HG03565 (cell line): ENCODE measurements around the gene ACVR1.

Experiments used
- ATAC-seq: cut with Tn5 transposase; IDR thresholded peaks from one replicate; pipeline ENCODE4 v1.9.1; 2021; ENCODE audit warnings: mild to moderate bottlenecking, moderate library complexity; ENCODE audit not compliant: unreplicated experiment

The ACVR1 gene

DNA sequence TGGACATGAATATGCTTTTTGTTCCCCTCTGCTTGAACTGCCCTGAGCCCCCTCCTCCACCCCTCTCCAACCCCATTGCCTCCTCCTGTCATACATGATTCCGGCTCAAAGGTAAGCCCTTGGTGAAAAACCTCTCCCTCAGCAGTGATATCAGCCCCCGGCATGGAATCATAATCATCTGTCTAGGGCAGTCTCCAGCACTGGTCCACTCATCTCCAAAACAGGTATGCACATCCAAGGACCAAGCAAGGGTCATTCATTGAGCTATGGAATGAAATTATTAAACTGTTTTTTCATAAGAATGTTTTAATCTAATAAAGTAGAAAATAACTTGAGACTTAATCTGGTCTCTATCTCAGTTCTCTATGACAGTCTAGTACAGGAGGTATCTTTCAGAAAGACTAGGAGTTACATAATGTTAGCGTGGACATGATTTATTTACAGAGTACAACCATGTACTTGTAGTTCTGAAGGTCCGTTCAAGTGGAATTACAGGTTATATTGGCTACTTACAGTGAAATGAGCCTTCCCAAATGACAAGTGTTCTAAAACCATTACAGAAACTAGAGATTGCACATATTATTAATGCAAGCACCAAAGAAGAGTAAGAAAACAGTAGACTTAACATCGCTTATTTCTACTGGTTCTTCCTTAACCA lies 75.2 kb downstream of the ACVR1 start:
- ATAC-seq, result no peak

DNA sequence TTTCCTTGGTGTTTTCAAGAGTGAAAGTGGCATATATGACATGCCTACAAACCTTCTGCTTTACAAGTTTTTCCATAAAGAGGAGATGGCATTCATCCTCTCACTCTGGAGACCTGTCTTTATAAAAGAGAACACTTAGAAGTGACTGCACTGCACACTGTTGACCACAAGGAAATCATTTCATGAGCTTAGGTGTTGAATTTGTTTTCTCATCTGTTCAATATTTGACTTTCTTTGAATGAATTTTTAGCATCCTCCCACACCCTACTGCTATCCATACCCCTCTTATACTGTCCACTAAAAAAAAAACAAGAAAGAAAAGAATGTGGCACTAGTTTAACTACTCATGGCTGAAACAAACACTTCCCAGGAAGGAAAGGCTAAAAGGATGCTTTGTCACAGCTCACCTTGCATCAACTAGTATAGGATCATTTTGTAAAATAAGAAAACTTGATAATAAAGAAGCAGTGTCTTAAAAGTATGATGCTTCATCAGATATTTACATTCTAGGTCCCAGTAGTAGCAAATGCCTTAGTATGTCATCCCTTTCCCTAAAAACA lies 83.0 kb downstream of the ACVR1 start:
- ATAC-seq, result no peak

DNA sequence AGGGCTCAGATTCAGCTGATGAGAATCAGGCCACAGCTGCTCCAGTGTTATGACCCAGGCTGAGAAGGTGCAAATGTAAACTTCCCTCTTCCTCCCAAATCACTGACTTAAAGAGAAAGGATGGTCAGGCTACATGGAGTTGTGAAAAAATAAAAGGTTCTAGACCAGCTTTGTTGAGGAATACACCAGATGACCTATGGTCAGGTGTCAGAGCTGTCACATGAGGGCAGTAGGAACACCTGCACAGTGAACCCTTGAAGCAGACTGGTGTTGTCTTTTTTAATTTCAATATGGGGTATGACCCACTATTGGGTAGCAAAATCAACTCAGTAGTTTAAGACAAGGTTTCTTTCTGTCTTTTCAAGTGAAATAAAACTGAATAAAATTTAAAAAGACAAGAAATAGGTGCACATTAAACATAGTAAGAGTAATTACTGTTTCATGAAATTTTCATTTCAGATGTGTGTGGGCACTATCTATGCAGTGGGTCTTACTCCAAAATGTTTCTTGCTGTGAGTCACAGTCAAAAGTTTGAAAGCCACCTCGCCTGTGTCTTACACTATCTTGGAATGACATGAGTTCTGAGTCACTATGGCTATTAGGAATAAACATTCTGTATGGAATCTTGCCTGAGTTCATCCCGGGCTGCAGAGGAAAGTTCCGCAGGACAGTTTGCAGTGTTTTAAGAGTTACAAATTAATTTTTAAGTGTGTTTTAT lies 83.6 kb downstream of the ACVR1 start:
- ATAC-seq, result no peak

DNA sequence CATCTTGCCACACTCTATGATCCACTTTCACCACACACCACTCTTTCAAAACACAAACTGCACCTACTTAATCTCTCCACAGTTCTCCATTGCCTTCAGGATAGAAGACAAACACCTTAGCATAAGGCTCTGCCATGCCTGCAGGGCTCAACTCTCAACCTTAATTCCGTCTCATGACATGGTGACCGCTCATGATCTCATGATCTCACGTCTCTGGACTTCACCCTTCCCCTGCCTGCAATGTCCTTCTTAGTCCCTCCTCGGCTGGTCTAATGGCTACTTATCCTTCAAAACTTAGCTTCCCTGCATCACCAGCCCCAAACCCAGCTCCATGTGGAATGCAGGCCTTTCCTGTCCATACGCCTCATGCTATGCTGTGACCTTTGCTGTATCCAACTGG lies 85.3 kb downstream of the ACVR1 start:
- no peak for ATAC-seq

DNA sequence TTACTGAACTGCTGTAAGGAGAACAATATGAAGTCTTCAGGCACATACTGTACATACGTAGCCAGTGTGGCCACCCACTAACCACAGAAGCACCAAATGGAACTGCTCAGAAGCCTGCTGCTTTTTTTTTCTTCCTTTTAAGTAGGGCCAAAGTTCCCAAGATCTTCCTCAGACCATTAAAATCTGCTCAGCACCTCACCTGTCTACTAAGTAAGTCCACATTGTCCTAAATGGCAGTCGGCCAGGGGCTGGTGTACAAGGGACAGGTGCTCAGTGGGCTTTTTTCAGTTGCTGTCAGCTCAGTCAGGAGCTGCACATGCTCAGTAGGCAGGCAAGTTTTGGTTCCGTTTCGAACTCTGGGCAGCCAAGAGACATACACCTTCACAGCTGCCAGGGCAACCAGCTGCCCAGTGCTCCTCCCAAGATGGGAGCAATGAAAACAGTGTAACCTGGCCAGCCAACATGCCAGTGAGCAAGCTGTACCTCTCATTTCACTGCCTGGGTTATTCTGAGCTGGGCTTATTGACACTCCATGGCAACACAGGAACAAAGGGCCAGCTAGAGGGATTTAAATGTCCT lies 86.1 kb downstream of the ACVR1 start:
- no peak for ATAC-seq

DNA sequence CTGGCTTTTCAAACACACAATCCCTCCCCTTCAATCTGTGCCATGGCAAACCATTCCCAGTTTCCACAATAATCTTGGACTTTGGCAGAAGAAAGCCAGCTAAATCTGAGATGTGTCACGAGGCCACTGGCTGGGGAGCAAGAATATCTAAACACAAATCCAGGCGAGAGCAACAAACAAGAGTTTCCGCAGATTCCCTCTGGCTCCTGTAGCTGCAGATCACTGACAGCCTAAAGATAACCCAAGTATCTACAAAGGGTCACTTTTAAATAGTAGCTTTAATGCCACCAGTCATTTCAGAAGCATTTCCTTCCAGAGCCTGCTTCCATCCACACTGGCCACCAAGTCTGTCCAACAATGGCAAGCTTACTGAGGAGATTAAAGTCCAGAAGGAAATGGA lies 86.9 kb downstream of the ACVR1 start:
- ATAC-seq, result no peak

DNA sequence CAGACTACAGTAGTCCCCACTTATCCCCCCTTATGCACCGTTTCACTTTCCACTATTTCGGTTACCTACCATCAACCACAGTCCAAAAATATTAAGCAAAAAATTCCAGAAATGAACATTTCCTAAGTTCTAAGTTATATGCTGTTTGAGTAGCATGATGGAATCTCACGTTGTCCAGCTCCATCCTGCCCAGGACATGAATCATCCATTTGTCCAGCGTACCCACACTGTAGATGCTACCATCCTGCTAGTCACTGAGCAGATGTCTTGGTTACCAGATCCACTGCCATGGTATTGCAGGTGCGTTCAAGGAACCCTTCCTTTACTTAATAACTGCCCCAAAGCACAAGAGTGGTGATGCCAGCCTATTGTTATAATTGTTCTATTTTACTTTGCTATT lies 87.9 kb downstream of the ACVR1 start:
- no peak for ATAC-seq

DNA sequence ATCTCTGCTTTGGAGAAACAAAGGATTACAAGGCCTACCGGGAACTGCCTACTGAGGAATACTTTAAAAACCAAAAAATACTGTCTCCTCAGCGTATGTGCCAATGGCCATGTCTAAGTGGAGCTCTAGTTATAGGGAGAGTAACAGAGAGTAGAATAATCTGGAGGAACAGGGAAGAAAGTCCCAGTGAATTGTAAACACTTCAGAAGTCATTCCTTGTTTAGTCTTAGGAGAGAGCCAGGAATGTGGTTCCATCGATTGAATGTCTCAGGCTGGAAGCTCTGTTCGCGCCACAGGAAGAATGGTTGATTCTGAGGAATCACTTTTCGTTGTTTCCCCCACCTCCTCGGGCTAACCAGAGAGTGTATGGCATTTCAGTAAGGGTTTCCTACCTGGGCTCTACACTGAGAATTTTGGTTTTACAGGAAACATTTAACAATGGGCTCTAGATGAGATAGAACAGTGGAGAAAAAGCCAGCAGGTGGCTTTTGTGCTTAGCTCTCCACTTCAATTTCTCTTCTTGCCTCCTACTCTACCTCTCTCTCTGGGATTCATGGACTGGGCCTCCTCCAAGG lies 88.7 kb downstream of the ACVR1 start:
- no peak for ATAC-seq

DNA sequence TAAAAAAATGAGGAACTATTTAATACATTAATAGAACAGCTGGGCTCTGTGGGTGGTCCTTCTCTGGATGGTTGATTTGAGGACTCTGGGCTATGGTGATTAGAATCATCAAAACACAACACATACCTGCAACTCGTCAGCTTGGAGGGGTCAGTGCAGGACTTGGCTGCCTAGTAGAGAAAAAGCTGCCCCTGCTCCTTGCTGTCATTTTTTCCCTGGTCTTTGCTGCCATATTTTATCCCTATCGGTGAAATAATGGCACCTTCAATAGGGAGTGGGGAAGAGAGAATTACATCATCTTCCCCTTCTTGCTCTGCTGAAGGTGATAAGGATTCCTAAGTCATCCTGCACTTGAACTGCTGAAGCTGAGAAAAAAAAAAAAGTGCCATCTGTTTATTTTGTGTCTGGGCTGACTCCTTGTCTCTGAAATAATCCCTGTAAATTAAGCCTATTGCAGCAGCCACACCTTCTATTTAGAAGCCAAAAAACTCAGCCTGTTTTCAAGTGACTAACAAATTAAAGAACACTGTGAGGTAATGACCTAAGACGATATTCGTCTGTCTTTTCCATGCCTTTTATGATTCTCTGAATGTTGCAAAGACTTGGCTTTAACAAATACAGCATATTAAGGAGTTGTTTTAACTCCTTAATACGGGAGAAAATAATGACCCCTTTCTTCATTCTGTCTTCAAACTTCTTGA lies 89.3 kb downstream of the ACVR1 start:
- ATAC-seq, result no peak

DNA sequence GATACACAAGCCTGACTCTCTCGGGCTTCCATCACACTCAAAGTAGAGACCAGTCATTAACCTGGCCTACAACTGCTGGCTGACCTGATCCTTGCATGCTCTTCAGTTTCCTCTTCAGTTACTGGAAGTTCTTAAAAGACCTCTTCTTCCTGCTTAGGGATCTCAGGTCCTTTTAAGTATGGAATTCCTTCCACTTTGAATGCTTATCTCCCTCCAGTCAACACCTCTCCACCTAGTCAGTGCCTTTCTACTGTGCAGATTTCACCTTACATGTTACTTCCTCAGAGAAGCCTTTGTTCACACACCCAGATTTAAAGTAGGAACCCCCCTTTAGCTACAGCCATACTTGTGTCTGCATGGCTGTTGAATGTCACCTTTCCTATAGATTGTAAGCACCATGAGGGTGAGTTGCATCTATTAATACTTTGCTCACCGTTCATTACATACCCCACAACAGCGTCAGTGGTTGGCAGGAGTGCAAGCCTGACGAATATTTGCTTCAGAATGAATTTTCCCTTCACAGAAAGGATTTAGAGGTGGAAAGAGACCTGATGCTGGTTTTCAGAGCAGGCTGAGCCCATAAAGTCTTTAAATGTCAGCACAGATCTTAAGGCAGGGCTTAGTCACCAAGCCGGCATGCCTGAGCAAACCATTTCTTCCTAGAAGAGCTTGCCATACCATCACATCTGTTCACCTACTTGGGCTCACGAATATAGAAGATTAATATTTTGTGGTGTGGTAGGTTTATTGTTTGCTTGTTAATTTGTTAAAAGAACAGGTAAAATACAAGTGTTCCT lies 90.1 kb downstream of the ACVR1 start:
- ATAC-seq, result no peak

DNA sequence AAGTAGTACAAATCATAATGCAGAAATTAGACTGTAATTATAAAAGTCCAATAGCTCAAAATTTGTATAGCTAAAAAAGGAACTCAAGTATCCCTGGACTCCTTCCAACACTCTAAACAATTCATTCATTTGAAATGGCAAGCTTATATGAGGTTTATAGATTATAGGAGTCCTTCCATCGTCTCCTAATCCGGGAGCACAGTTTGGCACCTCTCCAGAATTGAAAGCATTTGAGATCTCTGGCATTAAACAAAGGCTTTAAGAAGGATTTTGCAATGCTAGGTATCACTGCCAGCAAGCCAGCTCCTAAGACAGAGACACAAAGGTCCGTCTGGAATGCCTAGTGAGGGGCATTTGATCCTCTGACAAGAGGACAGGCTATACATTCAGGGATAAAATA lies 90.9 kb downstream of the ACVR1 start:
- ATAC-seq, result no peak

DNA sequence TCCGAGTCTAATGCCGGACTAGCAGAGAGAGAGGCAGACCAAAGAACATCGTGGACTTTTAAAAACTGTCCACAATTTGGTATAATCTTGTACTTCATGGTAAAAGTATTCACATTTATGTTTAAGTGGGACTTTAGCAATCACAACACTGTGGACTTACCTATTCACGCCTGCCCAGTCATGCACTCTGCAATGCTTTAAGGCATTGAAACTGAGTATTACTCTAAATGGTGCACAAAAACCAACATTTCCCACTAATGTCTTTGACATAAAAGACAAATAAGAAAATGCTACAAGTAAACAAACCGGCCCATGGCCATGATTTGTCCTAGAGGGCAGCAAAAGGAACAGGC lies 91.3 kb downstream of the ACVR1 start:
- ATAC-seq, result no peak

DNA sequence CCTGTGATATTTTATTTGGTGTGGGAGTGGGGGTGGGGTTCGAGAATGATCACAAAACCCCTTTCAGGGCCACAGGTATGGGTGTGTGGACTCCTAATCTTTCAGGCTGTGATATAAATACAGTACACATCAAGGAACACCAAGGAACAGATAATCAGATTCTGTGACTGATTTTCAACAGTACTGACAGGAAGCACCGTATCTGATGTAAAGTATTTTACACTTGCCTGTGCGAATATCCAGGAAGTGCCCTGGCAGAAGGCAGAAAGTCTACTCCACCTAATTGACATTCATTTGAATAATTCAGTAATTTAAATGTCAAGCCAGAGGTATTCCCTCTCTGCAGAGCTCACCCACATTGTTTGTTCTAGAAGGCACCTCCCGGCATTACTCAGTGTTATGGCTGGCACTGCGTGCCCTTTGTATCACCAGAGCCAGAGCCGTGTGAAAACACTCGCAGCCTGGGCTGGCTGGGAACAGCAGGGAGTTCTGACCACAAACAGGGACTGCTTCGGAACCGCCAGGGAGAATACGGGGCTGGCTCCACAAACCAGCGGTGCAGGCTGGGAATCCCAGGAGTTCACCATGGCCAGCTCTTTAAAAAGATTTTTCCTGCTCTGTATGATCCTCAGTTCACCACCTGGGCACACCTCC lies 91.8 kb downstream of the ACVR1 start:
- ATAC-seq, result no peak

DNA sequence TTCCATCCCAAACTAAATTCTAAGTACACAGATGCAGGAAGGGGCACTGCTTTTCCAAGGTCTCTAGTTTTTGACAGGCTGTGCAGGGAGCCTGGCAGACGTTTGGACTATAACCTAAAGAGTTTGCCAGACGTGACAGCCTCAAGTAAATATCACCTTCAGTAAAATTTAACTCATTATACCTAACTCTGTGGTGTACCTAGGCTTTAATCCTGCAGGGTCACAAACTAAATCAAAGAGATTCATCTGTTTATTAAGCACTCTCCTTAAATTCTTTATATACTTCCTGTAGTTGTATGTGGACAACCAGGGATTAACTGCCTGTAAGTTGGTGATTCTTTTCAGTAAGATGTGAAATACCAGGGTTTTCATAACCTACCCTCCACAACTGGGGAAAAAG lies 92.9 kb downstream of the ACVR1 start:
- ATAC-seq, result no peak

DNA sequence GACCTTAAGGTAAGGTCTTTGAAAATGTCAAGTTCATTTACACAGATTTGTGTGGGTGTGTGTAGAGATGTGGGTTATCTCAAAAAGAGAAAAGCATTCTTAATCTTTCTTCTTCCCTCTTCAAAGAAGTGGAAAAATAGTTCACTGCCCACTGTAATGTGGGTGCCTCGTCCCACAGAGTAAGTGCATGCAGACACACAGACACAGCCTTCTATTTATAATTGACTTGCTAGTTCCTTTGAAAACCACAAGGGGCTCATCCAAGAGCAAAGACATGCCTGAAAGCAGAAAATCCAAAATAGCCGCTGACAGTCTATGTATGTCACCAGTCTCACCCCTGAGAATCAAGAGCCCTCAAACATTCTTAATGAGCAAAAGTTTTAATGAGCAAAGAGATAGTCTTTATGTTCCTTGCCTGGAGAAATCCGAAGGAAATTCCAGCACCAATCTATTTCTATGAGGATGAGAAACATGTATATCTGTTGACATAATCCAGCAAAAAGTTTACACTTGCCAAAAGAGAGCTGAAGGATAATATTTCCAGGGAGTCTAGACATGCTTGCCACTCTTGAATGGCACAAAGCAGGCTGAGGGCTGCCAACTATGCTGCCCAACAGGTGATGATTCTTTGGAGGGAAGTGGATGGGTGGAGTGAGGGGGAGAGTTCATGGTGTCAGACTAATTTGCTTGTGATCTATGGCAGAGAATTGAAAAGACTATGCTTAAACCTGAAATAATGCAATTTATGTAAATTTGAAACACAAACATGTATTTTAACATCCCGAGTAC lies 93.9 kb downstream of the ACVR1 start:
- no peak for ATAC-seq

DNA sequence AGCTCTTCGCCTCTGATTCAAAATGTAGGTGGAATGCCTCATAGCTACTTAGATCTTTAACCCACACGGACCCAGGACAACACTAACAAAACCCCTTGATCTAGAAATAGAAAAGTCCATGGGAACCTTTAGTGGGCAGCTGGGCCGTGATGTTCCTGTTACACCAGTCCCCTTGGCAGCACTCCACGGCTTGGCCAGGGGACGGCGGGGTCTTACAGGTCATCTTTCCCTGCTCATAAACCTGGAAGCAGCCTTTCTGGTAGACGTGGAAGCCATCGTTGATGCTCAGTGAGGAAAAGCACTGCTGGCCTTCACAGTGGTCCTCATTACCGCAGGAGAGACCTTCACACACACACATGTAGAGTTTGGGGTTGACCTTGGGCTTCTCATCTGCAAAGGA lies 95.9 kb downstream of the ACVR1 start:
- no peak for ATAC-seq

DNA sequence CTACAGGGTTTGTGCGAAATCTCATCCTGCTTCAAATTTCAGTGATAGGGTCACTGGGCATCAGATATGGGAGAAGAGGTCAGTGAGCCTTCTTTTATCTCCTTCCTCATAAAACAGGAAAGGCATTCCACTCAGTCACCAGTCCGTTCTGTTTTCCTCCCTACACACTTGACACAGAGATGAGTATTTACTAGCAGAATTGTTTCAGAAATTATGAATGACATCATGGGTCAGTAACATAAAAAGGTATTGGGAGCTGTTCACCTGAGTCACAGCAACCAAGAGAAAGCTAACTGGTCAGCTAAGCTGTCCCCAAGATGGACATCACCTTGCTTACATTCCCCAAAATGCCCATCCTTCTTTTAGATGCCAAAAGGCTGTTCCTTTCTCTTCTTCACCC lies 96.3 kb downstream of the ACVR1 start:
- no peak for ATAC-seq

DNA sequence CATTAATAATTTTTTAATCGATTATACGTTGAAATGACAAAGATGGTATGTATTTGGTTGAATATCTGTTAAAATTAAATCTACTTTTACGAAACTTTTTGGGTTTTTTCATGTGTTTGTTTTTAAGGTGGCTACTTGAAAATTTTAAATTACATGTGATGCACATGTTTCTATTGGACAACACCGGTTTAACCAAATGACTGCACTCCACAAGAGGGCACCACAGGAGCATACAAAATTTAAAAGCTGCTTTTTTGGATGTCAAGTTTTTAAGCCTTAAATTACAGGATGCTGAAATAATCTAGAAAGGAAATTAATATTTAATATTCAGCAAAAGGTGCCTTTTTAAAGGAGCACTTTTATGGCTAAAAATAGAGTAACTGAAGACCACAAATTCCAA lies 98.7 kb downstream of the ACVR1 start:
- ATAC-seq, result no peak

DNA sequence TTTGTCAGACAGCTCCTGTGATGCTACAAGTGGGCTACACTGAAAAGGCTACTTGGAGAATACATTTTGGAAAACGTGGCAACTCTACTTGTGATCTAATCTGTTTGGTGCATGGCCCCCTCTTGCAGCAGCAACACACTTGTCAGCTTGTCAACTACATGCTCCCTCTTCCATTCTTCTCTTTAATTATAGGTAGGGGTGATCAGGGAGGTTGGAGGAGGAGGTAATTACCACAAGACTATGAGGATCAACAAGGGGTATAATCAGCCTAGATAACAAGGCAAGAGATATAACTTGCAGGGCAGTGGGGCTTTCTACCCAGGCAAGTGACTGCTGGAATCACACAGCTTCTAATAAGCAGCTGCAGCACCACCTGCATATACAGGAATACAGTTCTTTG lies 104.9 kb downstream of the ACVR1 start:
- ATAC-seq, result no peak
